Measurements from ENCODE around the gene JARID2. TPM values are rescaled to one million over a fixed set of nuclear protein-coding genes. Genes with fewer than 3 reads are reported as not detected.
A peak's percentile ranks its signal among the peaks of the same experiment; 100 is the strongest.

Gene JARID2
- total and polyA plus RNA-seq, 9 of the 15 experiments (the other 6 are each of a cell fraction or from before 2014, with no cell fraction given): 5.0 to 29.0 (median 15.6) TPM

- TF ChIP-seq ELK1 (CRISPR knock-in tag; IDR thresholded peaks at IDR 0.05) (no peak), TEAD1 (CRISPR knock-in tag; IDR thresholded peaks at IDR 0.05) (peak in 1 of 2 experiments; percentile 55; a peak in 1 of 4 replicates), ZNF3 (CRISPR knock-in tag; IDR thresholded peaks at IDR 0.05) (no peak), NCOA2 (IDR thresholded peaks at IDR 0.05; ENCODE audit: partially characterized antibody in 2 of 2) (no peak), HBP1 (CRISPR knock-in tag; IDR thresholded peaks at IDR 0.05) (0 out of 2 replicates have a peak, but pooled peaks have one; percentile 51), MAX (CRISPR knock-in tag; IDR thresholded peaks at IDR 0.05) (no peak), SOX6 (IDR thresholded peaks at IDR 0.05) (no peak), ZNF316 (IDR thresholded peaks at IDR 0.05) (0 out of 2 replicates have a peak, but pooled peaks have one; percentile 6), NRF1 (conservative IDR thresholded peaks at IDR 0.05 in 1 of 2, IDR thresholded peaks at IDR 0.05 in 1 of 2) (peak; percentile 20 to 43; a peak in 1 of 4 replicates), REST (IDR thresholded peaks at IDR 0.05; ENCODE audit: borderline replicate concordance) (peak; percentile 62; the same call in 1 of the 2 replicates), REST (CRISPR knock-in tag; IDR thresholded peaks at IDR 0.05; ENCODE audit: low read depth) (no peak), ZNF764 (CRISPR knock-in tag; IDR thresholded peaks at IDR 0.05; ENCODE audit: low read depth) (no peak), GABPA (tag; conservative IDR thresholded peaks at IDR 0.05; ENCODE audit: low read depth) (no peak), ZNF445 (CRISPR knock-in tag; IDR thresholded peaks at IDR 0.05; ENCODE audit: low read depth) (no peak), PATZ1 (CRISPR knock-in tag; IDR thresholded peaks at IDR 0.05; ENCODE audit: borderline replicate concordance) (no peak), EZH2 (IDR thresholded peaks at IDR 0.05; ENCODE audit: borderline replicate concordance, low read depth, low read length) (no peak)
Measured at GRCh38 chr6:15327271-15327670, 81.4 kb downstream of the JARID2 start (continued).

Data from K562 (cell line).